Mesenchymal stem cell (in vitro differentiated cells and primary cell): ENCODE data around the gene CREB1.
"Not testable (repeated sequence)": the region's sequence is repeated elsewhere in the genome, so short reads cannot be mapped to it uniquely, and the experiment has no call there.

Source experiments
- DNase-seq: peaks from one replicate; pipeline ENCODE4 v3.0.0-alpha.2; 2013
- H2AFZ ChIP-seq: one replicate; pipeline ENCODE4 v1.6.1; 2013; ENCODE audit warnings: low read depth, mild to moderate bottlenecking, control low read depth, inconsistent platforms, low read length, moderate library complexity
- H2AK5ac ChIP-seq: 2 replicates; pipeline ENCODE4 v1.6.1; 2013; ENCODE audit warnings: low read length, moderate library complexity, mild to moderate bottlenecking, inconsistent platforms; ENCODE audit not compliant: severe bottlenecking
- H2BK120ac ChIP-seq: one replicate; pipeline ENCODE4 v1.6.1; 2013; ENCODE audit warnings: low read depth, mild to moderate bottlenecking, inconsistent platforms, low read length, moderate library complexity
- H2BK12ac ChIP-seq, 2 experiments: one replicate each; pipeline ENCODE4 v1.6.1; 2013; ENCODE audit warnings: inconsistent platforms in 2 of 2, low read length in 2 of 2, mild to moderate bottlenecking in 2 of 2, moderate library complexity in 2 of 2, control low read depth in 1 of 2
- H2BK15ac ChIP-seq: one replicate; pipeline ENCODE4 v1.6.1; 2013; ENCODE audit warnings: mild to moderate bottlenecking, low read depth, inconsistent platforms; ENCODE audit not compliant: poor library complexity, severe bottlenecking
- H2BK5ac ChIP-seq: 2 replicates; pipeline ENCODE4 v1.6.1; 2013; ENCODE audit warnings: low read depth, mild to moderate bottlenecking, low read length, control low read depth, inconsistent platforms; ENCODE audit not compliant: poor library complexity, severe bottlenecking
- H3K14ac ChIP-seq, 2 experiments: one replicate each; pipeline ENCODE4 v1.6.1; 2013; ENCODE audit warnings: inconsistent platforms in 2 of 2, low read length in 2 of 2, control low read depth in 1 of 2, mild to moderate bottlenecking in 1 of 2, moderate library complexity in 1 of 2
- H3K18ac ChIP-seq, 2 experiments: one replicate each; pipeline ENCODE4 v1.6.1; 2013; ENCODE audit warnings: inconsistent platforms in 2 of 2, low read length in 2 of 2, control low read depth in 1 of 2, low read depth in 1 of 2, mild to moderate bottlenecking in 1 of 2
- H3K23ac ChIP-seq, 2 experiments: one replicate each; pipeline ENCODE4 v1.6.1; 2013; ENCODE audit warnings: inconsistent platforms in 2 of 2, low read length in 2 of 2, mild to moderate bottlenecking in 2 of 2, moderate library complexity in 2 of 2, control low read depth in 1 of 2
- H3K27ac ChIP-seq: 2 replicates; pipeline ENCODE4 v1.5.1; 2013; ENCODE audit warnings: mild to moderate bottlenecking, moderate library complexity, low read length, control low read depth, inconsistent platforms; ENCODE audit not compliant: poor library complexity, severe bottlenecking
- H3K27me3 ChIP-seq, 2 experiments: 2 replicates each; pipeline versions ENCODE4 v1.6.1 to v1.7.0; 2013; ENCODE audit warnings: low read length in 2 of 2, mild to moderate bottlenecking in 2 of 2, moderate library complexity in 2 of 2, control low read depth in 1 of 2, inconsistent platforms in 1 of 2; ENCODE audit not compliant: control insufficient read depth in 1 of 2, insufficient read depth in 1 of 2
- H3K36me3 ChIP-seq, 2 experiments: 2 replicates each; pipeline versions ENCODE4 v1.6.1 to v1.7.0; 2013; ENCODE audit warnings: low read length in 2 of 2, control low read depth in 1 of 2, inconsistent platforms in 1 of 2, low read depth in 1 of 2, mild to moderate bottlenecking in 1 of 2; ENCODE audit not compliant: insufficient read depth in 2 of 2, control insufficient read depth in 1 of 2
- H3K4ac ChIP-seq, 2 experiments: one replicate each; pipeline ENCODE4 v1.6.1; 2013; ENCODE audit warnings: inconsistent platforms in 2 of 2, low read length in 2 of 2, mild to moderate bottlenecking in 2 of 2, moderate library complexity in 2 of 2, control low read depth in 1 of 2, low read depth in 1 of 2
- H3K4me1 ChIP-seq: 2 replicates; pipeline ENCODE4 v1.6.1; 2013; ENCODE audit warnings: low read depth, low read length, control low read depth; ENCODE audit not compliant: control insufficient read depth, insufficient read depth
- H3K4me2 ChIP-seq: 2 replicates; pipeline ENCODE4 v1.6.1; 2013; ENCODE audit warnings: low read length, mild to moderate bottlenecking, inconsistent platforms; ENCODE audit not compliant: poor library complexity, severe bottlenecking
- H3K4me3 ChIP-seq, 2 experiments: 2 replicates each; pipeline versions ENCODE4 v1.5.1 to v1.7.0; 2013; ENCODE audit warnings: low read length in 2 of 2, mild to moderate bottlenecking in 2 of 2, control low read depth in 1 of 2, low read depth in 1 of 2; ENCODE audit not compliant: insufficient read depth in 1 of 2
- H3K79me1 ChIP-seq: replicated peaks from 2 replicates; pipeline ENCODE4 v1.6.1; 2013; ENCODE audit warnings: mild to moderate bottlenecking, control low read depth, low read length, inconsistent platforms; ENCODE audit not compliant: poor library complexity, severe bottlenecking
- H3K9ac ChIP-seq: 2 replicates; pipeline ENCODE4 v1.7.0; 2013; ENCODE audit warnings: mild to moderate bottlenecking, low read length, moderate library complexity
- H3K9me3 ChIP-seq: 2 replicates; pipeline ENCODE4 v1.7.0; 2013; ENCODE audit warnings: mild to moderate bottlenecking, low read length; ENCODE audit not compliant: control insufficient read depth
- H4K8ac ChIP-seq: one replicate; pipeline ENCODE4 v1.6.1; 2013; ENCODE audit warnings: inconsistent platforms, mild to moderate bottlenecking, low read length, moderate library complexity
- H4K91ac ChIP-seq: one replicate; pipeline ENCODE4 v1.6.1; 2013; ENCODE audit warnings: mild to moderate bottlenecking, low read length, inconsistent platforms
- WGBS: methylation state at CpG from one replicate; pipeline ENCODE4 v1.1.7; 2013; ENCODE audit warnings: mixed read lengths; 5-methylcytosine and 5-hydroxymethylcytosine counted together

The CREB1 gene

GRCh38 chr2:207492461-207492860, 37.3 kb upstream of the CREB1 start:
- Histone ChIP-seq H2BK15ac (no peak overlapping the region), H3K9me3 (no peaks in the 10 kb centered on the region), H3K27ac (no peak overlapping the region), H3K27me3 (no peaks in the 10 kb centered on the region), H4K91ac (no peak overlapping the region), H3K4me1 (no peaks in the 10 kb centered on the region), H2BK12ac (no peak overlapping the region), H2AFZ (no peak overlapping the region), H3K18ac (no peak overlapping the region), H2AK5ac (no peak overlapping the region), H3K9ac (no peak overlapping the region), H3K4me3 (no peak overlapping the region), H3K14ac (no peak overlapping the region), H3K79me1 (no peaks in the 10 kb centered on the region), H3K4me2 (no peak overlapping the region), H2BK120ac (no peak overlapping the region), H3K36me3 (no peaks in the 10 kb centered on the region), H4K8ac (no peak overlapping the region), H2BK5ac (no peak overlapping the region), H3K23ac (no peak overlapping the region), H3K4ac (no peak overlapping the region)
- no peak for DNase-seq
- 86% methylated on average over 1 of the region's 1 CpG for WGBS

DNA sequence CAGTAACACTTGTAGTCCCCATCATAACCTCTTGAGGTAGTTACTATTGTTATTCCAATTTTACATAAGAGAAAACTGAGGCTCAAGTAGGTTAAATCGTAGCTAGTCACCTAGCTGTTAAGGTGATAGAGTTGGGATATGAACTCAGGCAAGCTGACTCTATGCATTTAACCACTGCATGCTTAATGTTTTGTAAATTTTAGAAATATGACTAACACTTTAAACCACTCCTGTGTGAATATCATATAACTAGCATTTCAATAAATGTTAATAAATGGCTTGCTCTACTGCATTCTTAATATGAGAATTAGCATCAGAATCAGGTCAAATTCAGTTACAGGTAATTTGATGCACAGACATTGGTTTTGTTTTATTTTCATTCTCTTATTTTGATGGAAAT, 35.6 kb upstream of the CREB1 start:
- no peak overlapping the region for H2AFZ ChIP-seq
- H3K4me3 ChIP-seq = no peak overlapping the region
- H3K23ac ChIP-seq = no peak overlapping the region
- no peaks in the 10 kb centered on the region for H3K79me1 ChIP-seq
- no peak overlapping the region for H2BK12ac ChIP-seq
- no peak overlapping the region for H3K18ac ChIP-seq
- H4K91ac ChIP-seq = no peak overlapping the region
- H3K4me2 ChIP-seq = no peak overlapping the region
- H3K9ac ChIP-seq = no peak overlapping the region
- no peaks in the 10 kb centered on the region for H3K9me3 ChIP-seq
- no peak for DNase-seq
- no peak overlapping the region for H2BK120ac ChIP-seq
- H3K27ac ChIP-seq = no peak overlapping the region
- no peaks in the 10 kb centered on the region for H3K4me1 ChIP-seq
- H2BK15ac ChIP-seq = no peak overlapping the region
- H4K8ac ChIP-seq = no peak overlapping the region
- H3K14ac ChIP-seq = no peak overlapping the region
- H3K27me3 ChIP-seq = no peaks in the 10 kb centered on the region
- H2BK5ac ChIP-seq = no peak overlapping the region
- no CpG with 5 or more reads among the region's 1 CpG for WGBS
- H2AK5ac ChIP-seq = no peak overlapping the region
- no peak overlapping the region for H3K4ac ChIP-seq
- H3K36me3 ChIP-seq = no peaks in the 10 kb centered on the region

DNA sequence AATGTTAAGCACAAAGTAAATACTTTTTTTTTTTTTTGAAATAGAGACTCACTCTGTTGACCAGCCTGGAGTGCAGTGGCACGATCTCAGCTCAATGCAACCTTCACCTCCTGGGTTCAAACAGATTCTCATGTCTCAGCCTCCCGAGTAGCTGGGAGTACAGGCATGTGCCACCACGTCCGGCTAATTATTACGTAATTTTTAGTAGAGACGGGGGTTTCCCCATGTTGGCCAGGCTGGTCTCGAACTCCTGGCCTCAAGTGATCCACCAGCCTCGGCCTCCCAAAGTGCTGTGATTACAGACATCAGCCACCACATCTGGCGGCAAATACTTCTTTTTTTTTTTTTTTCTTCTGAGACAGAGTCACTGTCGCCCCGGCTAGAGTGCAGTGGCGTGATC, 32.8 kb upstream of the CREB1 start:
- WGBS = 94% methylated on average over 12 of the region's 12 CpGs
- H4K8ac ChIP-seq, H4K91ac ChIP-seq, H2BK120ac ChIP-seq, H3K9ac ChIP-seq, H2BK15ac ChIP-seq, H3K4me1 ChIP-seq, H3K18ac ChIP-seq, H3K36me3 ChIP-seq, H3K4me3 ChIP-seq, H3K4me2 ChIP-seq, H3K23ac ChIP-seq, H2BK12ac ChIP-seq, H3K79me1 ChIP-seq, H3K9me3 ChIP-seq, H3K14ac ChIP-seq, DNase-seq, H3K4ac ChIP-seq, H2AFZ ChIP-seq, H2BK5ac ChIP-seq, H2AK5ac ChIP-seq, H3K27ac ChIP-seq, H3K27me3 ChIP-seq: not testable (repeated sequence)

DNA sequence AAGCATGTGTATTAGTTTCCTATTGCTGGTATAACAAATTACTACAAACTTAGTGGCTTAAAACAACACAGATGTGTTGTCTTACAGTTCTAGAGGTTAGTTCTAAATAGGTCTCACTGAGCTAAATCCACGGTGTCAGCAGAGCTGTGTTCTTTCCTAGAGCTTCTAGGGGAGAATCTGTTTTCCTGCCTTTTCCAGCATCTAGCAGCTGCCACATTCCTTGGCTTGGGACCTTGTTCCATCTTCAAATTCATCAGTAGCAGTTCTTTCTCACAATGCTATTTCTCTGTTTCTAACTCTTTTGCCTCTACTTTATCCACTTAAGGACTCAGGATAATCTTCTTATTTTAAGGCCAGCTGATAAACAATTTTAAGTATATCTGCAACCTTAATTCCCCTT, 32.2 kb upstream of the CREB1 start:
- H3K27me3 ChIP-seq = no peaks in the 10 kb centered on the region
- H2BK5ac ChIP-seq = no peak overlapping the region
- H2BK120ac ChIP-seq = no peak overlapping the region
- H3K23ac ChIP-seq = no peak overlapping the region
- no peak overlapping the region for H2BK15ac ChIP-seq
- H3K4me1 ChIP-seq = peaks cover 3% of the 10 kb centered on the region
- no peak overlapping the region for H2AFZ ChIP-seq
- no peak overlapping the region for H3K4ac ChIP-seq
- no peak for DNase-seq
- no peak overlapping the region for H3K27ac ChIP-seq
- H4K91ac ChIP-seq = no peak overlapping the region
- no peak overlapping the region for H3K9ac ChIP-seq
- no peak overlapping the region for H3K4me2 ChIP-seq
- H3K79me1 ChIP-seq = no peaks in the 10 kb centered on the region
- H2BK12ac ChIP-seq = no peak overlapping the region
- WGBS = 88% methylated on average over 1 of the region's 1 CpG
- H2AK5ac ChIP-seq = no peak overlapping the region
- no peaks in the 10 kb centered on the region for H3K36me3 ChIP-seq
- no peak overlapping the region for H3K18ac ChIP-seq
- H3K4me3 ChIP-seq = no peak overlapping the region
- H3K9me3 ChIP-seq = no peaks in the 10 kb centered on the region
- no peak overlapping the region for H3K14ac ChIP-seq
- H4K8ac ChIP-seq = no peak overlapping the region
